ENCODE results near the gene TYRO3.

TYRO3 gene

DNA sequence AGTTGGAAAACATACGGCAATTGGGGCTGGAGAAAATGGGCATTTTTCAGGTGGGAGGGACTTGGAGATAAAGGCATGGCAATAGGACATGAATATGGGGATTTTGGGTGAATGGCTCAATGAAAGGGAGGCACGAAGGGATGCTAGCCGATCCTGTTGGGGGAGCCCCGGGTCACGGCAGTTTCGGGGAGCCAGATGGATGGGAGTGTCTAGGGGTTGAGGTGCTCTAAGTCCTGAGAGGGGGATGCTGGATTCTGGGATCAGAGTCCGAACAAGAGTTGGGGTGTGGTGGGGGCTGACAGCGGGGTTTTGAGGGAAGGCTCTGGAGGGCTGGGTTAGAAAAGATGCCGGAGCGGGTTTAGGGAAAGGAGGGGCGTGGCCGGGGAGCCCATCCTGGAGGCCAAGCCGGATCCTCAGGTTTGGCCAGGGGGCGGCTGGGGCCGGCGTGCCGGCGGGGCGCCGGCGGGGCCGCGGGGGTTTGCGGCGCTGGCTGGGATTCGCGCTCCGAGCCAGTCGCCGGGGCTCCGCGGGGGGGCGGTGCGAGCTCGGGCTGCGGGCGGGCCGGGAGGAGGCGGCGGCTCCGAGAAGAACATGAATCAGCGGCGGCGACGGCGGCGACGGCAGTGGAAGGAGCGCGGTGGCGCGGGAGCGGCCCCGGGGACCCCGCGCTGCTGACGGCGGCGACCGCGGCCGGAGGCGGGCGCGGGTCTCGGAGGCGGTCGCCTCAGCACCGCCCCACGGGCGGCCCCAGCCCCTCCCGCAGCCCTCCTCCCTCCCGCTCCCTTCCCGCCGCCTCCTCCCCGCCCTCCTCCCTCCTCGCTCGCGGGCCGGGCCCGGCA is at the start of gene TYRO3:
TYRO3 (plus strand) TSS at position 813 of the 839 bp plus-strand sequence. CDS start 46 bp downstream, outside the sequence.
- DNase-seq: peak; percentile 56

DNA sequence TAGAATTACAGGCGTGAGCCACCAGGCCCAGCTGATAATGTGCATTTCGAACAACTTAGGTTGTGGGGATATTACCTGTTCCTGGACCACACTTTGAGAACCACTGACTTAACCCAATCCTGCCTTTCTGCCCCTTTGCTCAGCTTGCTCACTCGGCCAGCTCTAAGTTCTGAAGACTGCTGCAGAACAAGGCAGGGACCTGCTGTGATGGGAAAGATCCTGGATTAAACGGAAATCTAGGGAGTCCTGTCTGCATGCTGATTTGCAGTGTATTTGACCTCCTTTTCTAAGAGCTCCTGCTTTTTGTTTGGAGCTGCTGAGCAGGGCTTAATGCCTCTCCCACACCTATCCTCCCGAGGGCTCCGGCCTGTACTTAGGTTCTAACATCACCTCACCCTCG is 48.3 kb upstream of the TYRO3 start:
- DNase-seq: no peak

DNA sequence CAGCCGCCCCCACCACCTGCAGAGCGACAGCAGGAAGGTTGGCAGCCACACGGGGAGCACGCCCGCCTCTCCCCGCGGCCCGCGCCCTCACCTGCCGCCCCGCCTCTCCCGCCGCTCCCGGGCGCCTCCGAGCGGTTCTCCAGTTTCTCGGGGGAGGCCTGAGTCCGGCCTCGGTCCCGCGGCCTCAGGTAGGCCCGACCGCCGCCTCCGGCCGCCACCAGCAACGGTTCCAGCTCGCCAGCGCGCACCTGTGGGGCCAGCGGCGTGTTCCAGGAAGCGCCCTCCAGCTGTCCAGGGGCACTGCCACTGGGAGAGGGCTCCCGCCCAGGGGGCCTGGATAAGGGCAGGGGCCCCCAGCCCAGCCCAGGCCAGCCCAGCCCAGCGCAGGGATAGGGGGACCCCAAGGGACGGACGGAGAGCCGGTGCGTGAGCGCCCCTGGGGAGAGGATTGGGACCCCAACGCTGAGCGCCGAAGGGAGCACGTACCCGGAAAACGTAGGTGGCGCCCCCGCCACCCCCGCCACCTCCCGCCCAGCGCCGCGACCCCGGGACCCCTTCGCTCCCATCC is 47.6 kb upstream of the TYRO3 start:
- no peak for DNase-seq

DNA sequence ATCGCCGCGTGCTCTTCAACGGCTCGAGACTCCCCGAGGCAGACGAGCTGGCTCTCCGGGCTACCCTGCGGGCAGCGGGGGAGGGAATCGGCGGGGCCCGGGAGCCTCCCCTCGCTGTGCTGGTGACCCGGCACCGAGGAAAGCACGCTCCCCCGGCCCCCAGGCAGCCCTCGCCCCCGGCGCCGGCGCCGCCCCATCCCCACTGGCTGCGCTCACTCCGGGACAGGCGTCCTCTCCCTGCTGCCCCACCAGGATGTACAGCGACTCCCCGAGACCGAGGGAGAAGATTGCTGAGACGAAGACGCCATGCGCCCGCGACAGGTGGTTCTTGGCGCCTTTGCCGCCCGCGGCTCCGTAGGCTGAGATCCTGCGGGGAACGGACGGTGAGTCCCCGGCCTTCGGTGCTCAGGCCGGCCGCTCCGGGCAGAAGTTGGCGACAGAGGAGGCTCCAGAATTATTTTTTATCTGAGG is 47.1 kb upstream of the TYRO3 start:
- DNase-seq: no peak

DNA sequence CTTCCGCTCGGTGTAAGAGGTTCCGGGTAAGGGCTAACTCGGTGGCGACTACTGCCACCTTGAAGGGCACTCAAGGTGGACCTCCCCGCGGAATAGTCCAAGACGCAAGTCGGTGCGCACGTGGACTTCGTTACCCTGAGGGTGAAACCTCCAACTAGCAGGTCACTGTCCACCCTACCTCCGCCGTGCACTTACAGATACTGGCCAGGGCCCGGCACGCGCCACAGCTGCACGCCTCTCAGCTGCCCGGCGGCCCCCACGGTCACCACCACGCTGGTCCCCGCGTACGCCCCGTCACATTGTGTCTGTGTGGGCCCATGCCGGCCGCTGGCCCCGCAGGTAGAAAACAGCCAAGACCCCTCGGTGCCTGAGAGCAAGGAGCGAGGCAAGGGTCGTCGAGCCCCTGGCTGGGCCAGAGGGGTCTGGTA is 46.5 kb upstream of the TYRO3 start:
- DNase-seq: no peak

DNA sequence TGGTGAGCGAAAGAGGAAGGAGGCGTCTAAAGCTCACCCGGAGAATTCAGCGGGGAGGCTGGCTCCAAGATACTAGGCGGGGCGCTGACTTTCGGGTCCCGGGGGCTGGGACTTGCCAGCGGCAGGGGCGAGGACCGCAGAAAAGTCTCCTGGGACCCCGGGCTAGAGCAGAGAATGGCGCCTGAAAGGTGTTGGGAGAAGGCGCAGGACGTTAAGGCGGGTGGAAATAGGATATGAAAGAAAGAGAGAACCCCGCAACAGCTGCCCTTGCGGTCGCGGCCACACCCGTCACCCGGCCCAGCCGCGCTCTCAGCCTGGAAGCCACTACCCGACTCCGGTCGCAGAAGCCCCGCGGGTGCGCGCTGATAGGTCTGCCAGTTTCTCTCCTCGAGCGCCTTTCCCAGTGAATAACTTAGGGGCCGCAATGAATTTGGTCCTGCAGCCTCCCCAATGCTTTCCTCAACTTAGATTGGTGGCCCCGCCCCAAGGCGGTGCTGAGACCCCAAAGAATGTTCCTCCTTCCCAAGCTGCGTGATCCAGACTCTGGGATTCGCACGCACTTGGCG is 46.0 kb upstream of the TYRO3 start:
- peak; percentile 43 for DNase-seq

DNA sequence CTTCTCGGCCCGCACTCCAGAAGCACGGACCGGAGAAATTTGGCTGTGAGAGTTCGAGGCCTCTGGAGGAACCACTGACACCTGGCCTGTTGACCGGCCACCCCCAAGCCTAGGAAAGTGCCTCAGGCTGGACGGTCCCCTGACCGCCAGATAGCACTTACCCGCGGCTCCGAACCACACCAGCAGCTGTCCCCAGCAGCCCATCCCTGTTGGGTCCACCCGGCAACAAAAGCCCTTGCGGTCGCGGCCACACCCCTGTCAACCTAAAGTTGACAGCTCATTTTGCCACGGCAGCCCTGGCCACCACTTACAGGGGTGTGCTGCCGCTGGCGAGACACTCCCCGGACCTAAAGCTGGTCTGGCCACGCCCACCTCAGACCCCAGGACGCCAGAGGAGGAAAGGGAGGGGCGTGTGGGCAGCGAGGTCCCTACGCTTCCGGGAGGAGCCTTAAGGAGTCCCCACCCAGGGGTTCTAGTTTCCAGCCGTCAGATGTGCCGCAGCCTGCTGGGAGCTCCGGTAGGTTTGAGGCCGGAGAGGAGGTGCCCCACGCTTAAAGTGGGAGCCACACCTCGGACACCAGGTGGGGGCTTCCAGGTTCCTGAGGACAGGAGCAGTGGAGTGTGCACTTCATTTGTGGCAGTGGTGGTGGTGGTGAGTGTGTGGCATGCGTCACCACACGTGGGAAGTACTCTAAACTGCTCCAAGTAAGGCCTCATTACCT is 45.3 kb upstream of the TYRO3 start, which contains the start of gene LTK:
LTK (minus strand) TSS at position 322 of the 722 bp plus-strand sequence; CDS start at position 204, 118 bp downstream.
- peak; percentile 41 for DNase-seq

DNA sequence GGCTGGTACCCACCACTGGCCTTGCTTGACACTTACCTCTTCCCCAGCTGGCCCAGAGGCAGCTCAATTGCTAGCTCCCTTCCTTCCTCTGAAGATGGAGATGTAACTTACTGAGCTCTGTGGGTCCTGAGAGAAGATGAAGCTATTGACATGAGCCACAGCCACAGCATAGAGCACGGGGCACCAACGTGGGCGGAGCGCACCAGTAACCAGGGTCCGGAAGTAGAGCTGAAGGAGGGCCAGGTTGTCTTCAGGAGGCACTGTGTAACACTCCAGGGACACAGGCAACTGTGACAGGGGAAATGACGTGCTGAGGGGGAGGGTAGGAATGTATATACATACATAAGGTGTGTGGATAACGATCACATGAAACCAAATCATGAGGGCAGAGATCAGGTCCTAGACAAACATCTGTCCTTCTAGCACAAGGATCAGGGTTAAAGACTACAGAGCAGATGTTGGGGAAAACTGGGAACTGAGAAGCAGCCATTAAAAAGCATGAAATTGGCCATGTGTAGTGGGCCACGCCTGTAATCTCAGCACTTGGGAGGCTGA is 41.0 kb upstream of the TYRO3 start:
- no peak for DNase-seq

DNA sequence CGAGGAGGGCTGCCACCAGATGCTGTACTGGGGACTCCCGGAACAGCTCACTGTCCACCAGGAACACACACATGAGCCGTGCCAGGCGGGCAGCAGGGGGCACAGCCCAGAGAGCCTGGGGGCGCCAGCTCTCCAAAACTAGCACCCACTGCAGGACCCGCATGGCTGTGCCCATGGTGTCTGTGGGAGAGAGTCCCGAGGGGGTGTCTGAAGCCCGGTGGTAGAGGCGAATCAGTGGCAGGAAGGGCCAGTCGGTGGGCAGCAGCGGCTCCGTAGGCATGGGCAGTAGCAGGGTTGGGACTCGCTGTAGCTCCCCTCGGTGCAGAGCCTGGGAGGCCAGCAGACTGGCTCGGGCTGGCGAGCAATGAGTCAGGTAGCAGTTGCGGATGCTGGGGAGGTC is 38.4 kb upstream of the TYRO3 start:
- DNase-seq: no peak

DNA sequence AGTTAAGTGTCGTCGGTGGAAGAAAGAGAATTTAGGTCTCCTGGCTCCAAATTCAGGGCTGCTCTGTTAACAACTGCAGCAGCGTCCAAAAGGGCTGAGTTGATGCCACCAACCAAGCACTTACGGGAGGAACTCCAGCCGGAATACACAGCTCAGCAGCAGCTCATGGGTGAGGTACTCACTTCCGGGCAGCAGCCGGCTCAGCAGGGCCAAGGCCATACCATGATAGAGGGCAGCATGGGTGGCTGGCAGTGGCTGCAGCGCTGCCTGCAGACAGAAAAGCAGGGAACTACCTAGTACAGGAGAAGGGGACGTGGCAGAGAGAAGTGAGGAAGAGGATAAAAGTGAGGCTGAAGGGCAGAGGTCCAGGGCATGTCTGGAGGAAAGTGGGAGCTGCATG is 37.4 kb upstream of the TYRO3 start:
- DNase-seq: no peak

DNA sequence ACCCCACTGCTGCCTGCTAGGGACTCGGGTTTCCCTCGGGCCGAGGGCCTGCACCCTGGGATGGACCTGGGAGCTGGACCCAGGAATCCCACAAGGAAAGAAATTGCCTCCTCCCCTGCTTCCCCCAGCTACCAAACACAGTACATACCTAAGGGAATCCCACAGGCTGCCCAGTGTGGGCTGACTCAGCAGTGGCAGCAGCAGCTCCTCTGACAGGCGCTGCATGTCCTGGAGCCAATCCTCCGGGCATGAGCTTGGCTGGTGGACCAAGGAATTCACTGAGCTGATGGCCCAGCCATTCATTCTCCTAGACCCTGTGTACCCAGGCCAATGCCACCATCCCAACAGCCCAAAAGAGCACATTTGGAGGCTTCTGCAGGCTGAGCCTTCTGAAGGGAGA is 35.9 kb upstream of the TYRO3 start:
- DNase-seq: no peak

DNA sequence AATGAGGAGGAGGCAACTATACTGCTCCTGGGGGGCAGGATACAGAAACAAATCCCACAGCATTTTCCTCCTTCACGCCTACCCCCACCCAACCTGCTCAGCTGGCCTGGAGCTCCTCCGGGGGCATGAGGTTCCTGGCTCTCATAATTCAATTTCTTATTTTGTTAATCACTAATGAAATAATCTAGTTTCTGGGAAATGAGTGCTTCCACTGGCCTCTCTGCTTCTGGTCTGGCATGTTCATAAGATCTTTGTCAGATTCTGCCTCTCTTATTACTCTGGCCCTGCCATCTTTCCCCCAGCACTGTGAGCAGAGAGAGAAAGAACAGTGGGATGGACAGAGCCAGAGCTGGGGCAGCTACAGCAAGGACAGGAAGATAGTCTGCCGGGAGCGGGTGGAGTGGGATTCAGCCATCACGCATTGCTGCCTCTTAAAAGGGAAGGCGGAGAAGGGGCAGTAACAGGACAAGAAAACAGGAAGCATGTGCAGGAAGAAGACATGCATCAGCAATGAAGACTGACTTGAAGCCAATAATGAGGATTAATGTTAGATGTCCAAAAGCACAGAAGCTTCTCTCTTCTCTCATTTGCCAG is 28.6 kb upstream of the TYRO3 start:
- no peak for DNase-seq

DNA sequence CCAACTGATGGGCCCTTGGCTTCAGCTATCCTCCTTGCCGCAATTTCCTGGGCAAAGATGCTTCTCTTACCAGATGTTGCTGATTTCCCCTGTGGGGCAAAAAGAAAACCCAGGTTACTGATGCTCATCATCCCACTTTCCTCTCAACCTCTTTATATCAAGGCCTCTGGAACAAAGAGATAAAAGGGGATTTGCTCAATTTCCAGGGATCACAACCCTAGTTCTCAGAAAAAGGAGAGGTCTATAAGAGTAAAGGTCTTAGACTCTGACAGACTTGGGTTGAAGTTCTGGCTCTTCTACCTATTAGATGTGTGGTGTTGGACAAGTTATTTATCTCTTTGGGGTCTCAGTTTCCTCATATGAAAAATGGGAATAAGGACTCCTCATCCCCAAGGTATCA is 23.5 kb upstream of the TYRO3 start:
- DNase-seq: no peak

DNA sequence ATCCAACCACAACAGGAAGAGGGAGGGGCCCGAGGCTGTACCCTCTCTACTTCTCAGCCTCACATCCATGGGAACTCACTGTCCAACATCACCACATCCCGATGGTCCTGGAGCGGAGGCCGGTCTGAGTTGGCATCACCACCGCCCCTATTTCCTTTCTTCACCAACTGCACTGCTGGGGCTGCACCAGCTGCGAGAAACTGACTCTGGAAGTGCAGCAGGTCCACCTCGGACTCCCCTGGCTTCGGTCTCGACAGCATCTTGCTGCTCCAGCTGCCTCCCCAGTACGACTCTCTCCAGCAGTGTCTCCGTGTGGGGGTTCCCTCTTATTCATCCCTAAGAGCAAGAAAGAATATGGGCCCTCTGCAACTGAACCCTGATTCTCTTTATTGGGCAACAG is 22.1 kb upstream of the TYRO3 start:
- no peak for DNase-seq

DNA sequence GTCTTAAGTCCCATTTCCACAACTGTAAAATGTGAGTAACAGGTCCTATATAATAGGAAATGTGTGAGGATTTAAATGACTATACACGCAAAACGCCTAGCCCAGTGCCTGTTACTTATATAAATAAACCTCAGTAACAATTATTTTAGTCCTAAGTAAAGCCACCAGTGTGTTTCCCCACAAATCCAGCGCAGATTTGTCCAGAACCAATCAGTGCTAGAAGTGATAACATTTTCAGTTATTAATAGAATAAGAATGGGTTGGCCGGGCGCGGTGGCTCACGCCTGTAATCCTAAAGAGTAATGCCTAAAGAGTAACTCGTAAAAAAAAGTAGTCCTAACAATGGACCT is 15.5 kb upstream of the TYRO3 start:
- no peak for DNase-seq

DNA sequence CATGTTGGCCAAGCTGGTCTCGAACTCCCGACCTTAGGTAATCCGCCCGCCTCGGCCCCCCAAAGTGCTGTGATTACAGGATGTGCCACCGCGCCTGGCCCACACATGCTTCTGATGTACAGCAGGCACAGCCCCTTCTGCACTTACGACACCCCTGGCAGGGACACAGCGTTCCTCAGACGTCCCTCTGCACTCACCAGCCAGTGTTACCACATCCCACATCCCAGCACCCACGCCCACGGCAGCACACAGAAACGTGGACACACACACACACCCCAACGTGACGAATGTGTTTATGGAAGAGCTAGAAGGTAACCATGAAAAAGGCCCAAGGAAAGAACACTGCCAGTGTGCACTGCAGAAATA is 14.4 kb upstream of the TYRO3 start:
- DNase-seq: peak; percentile 25

DNA sequence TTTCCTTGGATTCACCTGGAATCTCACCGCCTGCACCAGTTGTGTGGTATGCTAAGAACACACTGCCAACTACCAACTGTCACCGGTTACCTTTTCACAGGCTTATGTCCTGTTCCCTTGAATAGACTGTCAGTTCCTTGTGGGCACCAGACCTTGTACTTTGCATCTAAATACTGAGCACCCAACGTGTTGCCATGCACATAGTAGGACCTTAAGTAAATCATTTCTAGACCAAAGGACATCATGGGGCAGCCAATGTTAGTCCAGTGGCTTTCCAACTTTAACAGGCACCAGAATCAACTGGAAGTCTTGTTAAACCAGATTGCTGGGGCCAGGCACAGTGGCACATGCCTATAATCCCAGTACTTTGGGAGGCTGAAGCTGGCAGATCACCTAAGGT is 13.8 kb upstream of the TYRO3 start:
- DNase-seq: no peak

DNA sequence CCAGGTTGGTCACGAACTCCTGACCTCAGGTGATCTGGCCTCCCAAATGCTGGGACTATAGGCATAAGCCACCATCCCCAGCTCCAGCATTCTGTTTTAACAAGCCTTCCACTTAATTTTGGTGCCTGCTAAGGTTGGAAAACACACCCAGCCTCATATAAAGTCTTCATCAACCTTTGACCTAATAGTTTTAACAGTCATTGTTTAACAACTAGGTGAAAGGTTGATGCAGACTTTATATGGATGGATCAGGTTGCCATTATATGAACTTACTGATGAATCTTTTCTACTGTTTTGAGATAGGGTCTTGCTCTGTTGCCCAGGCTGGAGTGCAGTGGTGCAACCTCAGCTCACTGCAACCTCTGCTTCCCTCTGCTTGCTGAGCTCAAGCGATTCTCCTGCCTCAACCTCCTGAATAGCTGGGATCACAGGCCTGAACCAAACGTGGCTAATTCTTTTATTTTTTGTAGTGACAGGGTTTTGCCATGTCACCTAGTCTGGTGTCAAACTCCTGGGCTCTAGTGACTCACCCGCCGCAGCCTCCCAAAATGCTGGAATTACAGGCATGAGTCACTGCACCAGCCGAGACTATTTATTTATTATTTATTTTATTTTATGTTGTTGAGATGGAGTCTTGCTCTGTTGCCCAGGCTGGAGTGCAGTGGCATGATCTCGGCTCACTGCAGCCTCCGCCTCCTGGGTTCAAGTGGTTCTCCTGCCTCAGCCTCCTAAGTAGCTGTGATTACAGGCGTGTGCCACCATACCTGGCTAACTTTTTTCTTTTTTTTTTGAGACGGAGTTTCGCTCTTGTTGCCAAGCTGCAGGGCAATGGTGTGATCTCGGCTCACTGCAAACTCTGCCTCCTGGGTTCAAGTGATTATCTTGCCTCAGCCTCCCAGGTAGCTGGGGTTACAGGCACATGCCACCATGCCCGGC is 11.9 kb upstream of the TYRO3 start:
- DNase-seq: peak; percentile 73

DNA sequence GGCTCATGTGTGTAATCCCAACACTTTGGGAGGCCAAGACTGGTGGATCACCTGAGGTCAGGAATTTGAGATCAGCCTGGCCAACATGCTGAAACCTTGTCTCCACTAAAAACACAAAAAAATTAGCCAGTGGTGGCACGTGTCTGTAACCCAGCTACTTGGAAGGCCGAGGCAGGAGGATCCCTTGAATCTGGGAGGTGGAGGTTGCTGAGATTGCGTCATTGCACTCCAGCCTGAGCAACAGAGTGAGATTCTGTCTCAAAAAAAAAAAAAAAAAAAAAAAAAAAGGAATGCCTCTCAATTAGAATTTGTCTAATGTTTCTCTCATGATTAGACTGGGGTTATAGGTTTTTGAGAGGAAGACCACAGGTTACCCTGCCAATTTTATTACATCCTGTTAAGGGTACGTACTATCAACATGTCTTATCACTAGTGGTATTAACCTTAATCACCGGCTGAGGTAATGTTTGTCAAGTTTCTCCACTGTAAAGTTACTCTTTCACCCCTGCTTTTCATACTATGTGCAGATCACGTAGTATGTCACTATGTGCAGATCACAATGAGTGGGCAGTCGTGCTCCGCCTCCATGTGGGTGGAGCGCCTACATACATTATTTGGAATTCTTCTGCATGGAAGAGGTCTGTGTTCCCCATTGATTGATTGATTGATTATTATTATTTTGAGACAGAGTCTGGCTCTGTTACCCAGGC is 8.8 kb upstream of the TYRO3 start:
- no peak for DNase-seq

DNA sequence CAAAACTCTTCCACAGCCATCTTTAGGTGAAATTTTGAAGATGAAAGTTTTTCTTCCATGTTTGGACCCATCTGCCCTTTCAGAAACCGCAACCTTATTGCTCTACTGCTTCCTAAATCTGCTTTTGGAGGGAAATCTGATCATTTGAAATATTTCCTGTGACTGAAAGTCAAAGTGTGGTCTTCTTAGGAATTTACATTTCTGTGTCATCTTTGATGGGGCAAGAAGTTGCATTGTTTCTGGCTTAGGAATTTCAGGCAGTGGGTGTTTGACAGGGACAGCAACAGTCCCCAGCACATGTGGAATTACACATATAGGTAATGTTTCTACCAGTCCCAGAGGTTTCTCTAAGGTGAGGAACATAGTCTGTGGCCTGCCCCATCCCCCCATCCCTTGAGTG is 5.3 kb upstream of the TYRO3 start:
- DNase-seq: peak; percentile 31

DNA sequence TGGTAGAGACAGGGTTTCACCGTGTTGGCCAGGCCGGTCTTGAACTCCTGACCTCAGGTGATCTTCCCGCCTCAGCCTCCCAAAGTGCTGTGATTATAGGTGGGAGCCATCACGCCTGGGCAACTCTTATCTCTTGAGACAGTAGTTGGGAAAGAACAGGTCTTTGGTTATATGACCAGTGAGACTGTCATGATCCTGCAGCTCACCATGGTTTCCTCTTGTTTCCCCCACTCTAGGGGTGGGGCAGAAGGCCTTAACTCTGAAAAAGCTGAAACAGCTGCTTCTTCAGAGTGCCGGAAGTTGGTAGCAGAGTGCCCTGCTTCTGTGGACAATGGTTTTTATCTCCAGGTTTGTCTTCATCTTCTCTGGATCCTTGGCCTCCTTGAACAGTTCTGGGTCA is 4.7 kb upstream of the TYRO3 start:
- DNase-seq: no peak

Measured in EL (cell line).